B cell (primary cell): ENCODE measurements around the gene MYH14.

Source experiments
- EZH2 ChIP-seq: IDR thresholded peaks from 2 replicates; pipeline ENCODE4 v1.6.1; 2012; ENCODE audit warnings: borderline replicate concordance, low read depth, mild to moderate bottlenecking, moderate library complexity, low read length; ENCODE audit not compliant: insufficient read depth, poor library complexity, severe bottlenecking
- TF ChIP-seq, protein P1 (sequence below): fragments of 200-600 bp; IDR thresholded peaks from one replicate; pipeline ENCODE4 v1.8.0; 2022; ENCODE audit warnings: antibody characterized with exemption, mild to moderate bottlenecking

DNA sequence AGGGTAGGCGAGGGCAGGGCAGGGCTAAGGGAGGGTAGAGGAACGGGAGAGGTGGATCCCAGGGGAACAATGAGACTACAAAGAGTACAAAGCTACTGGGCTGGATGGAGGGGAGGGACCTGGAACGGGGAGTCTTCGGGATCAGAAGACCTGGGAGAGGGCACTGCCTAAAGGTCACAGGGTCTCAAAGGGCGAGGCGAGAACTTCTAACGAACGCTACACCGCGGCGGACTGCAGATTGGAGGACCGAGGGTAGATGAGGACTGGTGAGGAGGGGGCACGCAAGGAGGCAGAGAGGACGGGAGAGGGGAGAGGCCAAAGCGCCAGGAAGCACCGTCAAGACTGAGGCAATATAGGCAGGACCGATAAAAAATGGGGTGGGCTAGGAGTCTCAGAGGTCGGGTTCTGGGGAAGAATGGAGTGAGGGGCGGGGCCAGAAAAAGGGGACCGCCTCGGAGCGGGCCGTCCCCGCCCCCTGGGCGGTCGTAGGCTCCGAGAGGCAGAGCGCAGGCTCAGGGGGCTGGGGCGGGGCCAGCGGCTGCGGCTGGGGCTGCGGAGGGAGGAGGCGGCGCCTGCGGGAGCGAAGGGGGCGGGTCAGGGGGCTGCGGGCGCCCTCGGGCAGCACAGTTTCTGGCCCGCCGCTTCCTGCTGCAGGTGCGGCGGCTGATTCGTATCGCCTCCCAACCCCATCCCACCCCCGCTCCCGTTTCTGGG is 127.1 kb downstream of the MYH14 start:
- TF ChIP-seq, protein P1, sequence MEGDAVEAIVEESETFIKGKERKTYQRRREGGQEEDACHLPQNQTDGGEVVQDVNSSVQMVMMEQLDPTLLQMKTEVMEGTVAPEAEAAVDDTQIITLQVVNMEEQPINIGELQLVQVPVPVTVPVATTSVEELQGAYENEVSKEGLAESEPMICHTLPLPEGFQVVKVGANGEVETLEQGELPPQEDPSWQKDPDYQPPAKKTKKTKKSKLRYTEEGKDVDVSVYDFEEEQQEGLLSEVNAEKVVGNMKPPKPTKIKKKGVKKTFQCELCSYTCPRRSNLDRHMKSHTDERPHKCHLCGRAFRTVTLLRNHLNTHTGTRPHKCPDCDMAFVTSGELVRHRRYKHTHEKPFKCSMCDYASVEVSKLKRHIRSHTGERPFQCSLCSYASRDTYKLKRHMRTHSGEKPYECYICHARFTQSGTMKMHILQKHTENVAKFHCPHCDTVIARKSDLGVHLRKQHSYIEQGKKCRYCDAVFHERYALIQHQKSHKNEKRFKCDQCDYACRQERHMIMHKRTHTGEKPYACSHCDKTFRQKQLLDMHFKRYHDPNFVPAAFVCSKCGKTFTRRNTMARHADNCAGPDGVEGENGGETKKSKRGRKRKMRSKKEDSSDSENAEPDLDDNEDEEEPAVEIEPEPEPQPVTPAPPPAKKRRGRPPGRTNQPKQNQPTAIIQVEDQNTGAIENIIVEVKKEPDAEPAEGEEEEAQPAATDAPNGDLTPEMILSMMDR, result no peak
- no peak for TF ChIP-seq EZH2
